Stimulated activated CD8-positive, alpha-beta memory T cell treated with anti-CD3 and anti-CD28 coated beads, Interleukin-7, amount 100 ng/mL, for 4 hours (primary cell): ENCODE results near the gene RGS4.
"Not testable (repeated sequence)": the region's sequence is repeated elsewhere in the genome, so short reads cannot be mapped to it uniquely, and the experiment has no call there.

ENCODE experiments used
- DNase-seq, 2 donors: peaks; one replicate each; pipeline ENCODE4 v3.0.0-alpha.2; 2020; ENCODE audit warnings: low read depth in 2 of 2

RGS4 gene

GRCh38 chr1:163068716-163069115, 445 bp upstream of the RGS4 start:
- DNase-seq: no peak

- DNase-seq: no peak
These were observed 605 bp downstream of the RGS4 start for GRCh38 chr1:163069655-163070277.

GRCh38 chr1:163071405-163072255, 2.5 kb downstream of the RGS4 start:
- peak in 1 of 2 donors; percentile 3 for DNase-seq

GRCh38 chr1:163072658-163073057, 3.5 kb downstream of the RGS4 start:
- DNase-seq: no peak

GRCh38 chr1:163074004-163074403, 4.8 kb downstream of the RGS4 start:
- DNase-seq: no peak

- DNase-seq: no peak
These were observed 5.6 kb downstream of the RGS4 start for GRCh38 chr1:163074716-163075284.

GRCh38 chr1:163076044-163076443, 6.9 kb downstream of the RGS4 start:
- no peak for DNase-seq

- no peak for DNase-seq
These were observed 7.3 kb downstream of the RGS4 start for GRCh38 chr1:163076446-163076845.

GRCh38 chr1:163076981-163077761, 8.0 kb downstream of the RGS4 start:
- no peak for DNase-seq

- DNase-seq: no peak
These were observed 13.8 kb downstream of the RGS4 start for GRCh38 chr1:163082971-163083370.

GRCh38 chr1:163083690-163084089, 14.5 kb downstream of the RGS4 start:
- DNase-seq: no peak

GRCh38 chr1:163084330-163084729, 15.2 kb downstream of the RGS4 start:
- no peak for DNase-seq

- no peak for DNase-seq
These were observed 16.1 kb downstream of the RGS4 start for GRCh38 chr1:163085041-163085903.

- DNase-seq: no peak
These were observed 16.7 kb downstream of the RGS4 start for GRCh38 chr1:163085904-163086268.

- DNase-seq: not testable (repeated sequence)
These were observed 20.0 kb downstream of the RGS4 start for GRCh38 chr1:163089117-163089516.

GRCh38 chr1:163090321-163090945, 21.3 kb downstream of the RGS4 start:
- DNase-seq: no peak

GRCh38 chr1:163093169-163093568, 24.0 kb downstream of the RGS4 start:
- no peak for DNase-seq

GRCh38 chr1:163093579-163093978, 24.4 kb downstream of the RGS4 start:
- no peak for DNase-seq

- no peak for DNase-seq
These were observed 25.0 kb downstream of the RGS4 start for GRCh38 chr1:163094182-163094581.

- no peak for DNase-seq
These were observed 25.4 kb downstream of the RGS4 start for GRCh38 chr1:163094589-163094988.

GRCh38 chr1:163095213-163095612, 26.1 kb downstream of the RGS4 start:
- no peak for DNase-seq
